OCI-LY1 (cell line): ENCODE results near the gene DOK7.

Experiments used
- H2AFZ ChIP-seq: fragments of 200-600 bp; sonication (generic), shearing (Covaris generic); 2 replicates; pipeline ENCODE4 v1.6.0; 2014; ENCODE audit warnings: antibody characterized with exemption, mild to moderate bottlenecking, low read length
- H3F3A ChIP-seq: fragments of 200-600 bp; sonication (generic), shearing (Covaris generic); 2 replicates; pipeline ENCODE4 v1.6.0; 2014; ENCODE audit warnings: mild to moderate bottlenecking, antibody characterized with exemption, low read length, moderate library complexity; ENCODE audit not compliant: insufficient read depth
- H3K27ac ChIP-seq: fragments of 200-600 bp; sonication (generic); 2 replicates; pipeline ENCODE4 v1.5.1; 2014; ENCODE audit warnings: low read length, mixed run types, mild to moderate bottlenecking, low read depth; ENCODE audit not compliant: poor library complexity, severe bottlenecking
- H3K27me3 ChIP-seq: fragments of 200-600 bp; sonication (generic); 2 replicates; pipeline ENCODE4 v1.6.0; 2014; ENCODE audit warnings: antibody characterized with exemption, mild to moderate bottlenecking, low read length, moderate library complexity; ENCODE audit not compliant: insufficient read depth
- H3K36me3 ChIP-seq: fragments of 200-600 bp; sonication (generic); 2 replicates; pipeline ENCODE4 v1.6.1; 2014; ENCODE audit warnings: mild to moderate bottlenecking, antibody characterized with exemption, low read length, moderate library complexity, mixed read lengths; ENCODE audit not compliant: insufficient read depth
- H3K4me1 ChIP-seq: fragments of 200-600 bp; sonication (generic); 2 replicates; pipeline ENCODE4 v1.5.1; 2014; ENCODE audit warnings: mild to moderate bottlenecking, low read length, moderate library complexity; ENCODE audit not compliant: insufficient read depth, severe bottlenecking
- H3K4me2 ChIP-seq: fragments of 200-600 bp; sonication (generic), shearing (Covaris generic); 2 replicates; pipeline ENCODE4 v1.6.1; 2014; ENCODE audit warnings: low read length
- H3K4me3 ChIP-seq: fragments of 200-600 bp; sonication (generic); 2 replicates; pipeline ENCODE4 v1.5.1; 2014; ENCODE audit warnings: low read length, low read depth, mild to moderate bottlenecking, mixed read lengths; ENCODE audit not compliant: poor library complexity, severe bottlenecking
- H3K79me2 ChIP-seq: fragments of 200-600 bp; shearing (Covaris generic); 2 replicates; pipeline ENCODE4 v1.6.1; 2016; ENCODE audit warnings: mixed run types, low read length, mixed read lengths; ENCODE audit not compliant: insufficient read depth
- H3K9ac ChIP-seq: fragments of 200-600 bp; sonication (generic), shearing (Covaris generic); 2 replicates; pipeline ENCODE4 v1.6.1; 2014; ENCODE audit warnings: mild to moderate bottlenecking, low read length, mixed read lengths
- H3K9me2 ChIP-seq: fragments of 200-600 bp; sonication (generic), shearing (Covaris generic); 2 replicates; pipeline ENCODE4 v1.6.1; 2014; ENCODE audit warnings: low read depth, mild to moderate bottlenecking, low read length, mixed read lengths
- H3K9me3 ChIP-seq: fragments of 200-600 bp; shearing (Covaris generic); 2 replicates; pipeline ENCODE4 v1.6.1; 2014; ENCODE audit warnings: low read length, mixed read lengths
- H4K20me1 ChIP-seq: fragments of 200-600 bp; sonication (generic), shearing (Covaris generic); 2 replicates; pipeline ENCODE4 v1.6.0; 2016; ENCODE audit warnings: mild to moderate bottlenecking, low read length; ENCODE audit not compliant: insufficient read depth
- EZH2 ChIP-seq: fragments of 200-600 bp; sonication (generic), shearing (Covaris generic); IDR thresholded peaks from 2 replicates; pipeline ENCODE4 v1.8.0; 2017; ENCODE audit warnings: borderline replicate concordance, mixed run types, mild to moderate bottlenecking, antibody characterized with exemption, low read length, moderate library complexity, mixed read lengths
- TF ChIP-seq, protein P1 (sequence below): fragments of 200-600 bp; sonication (generic), shearing (Covaris generic); IDR thresholded peaks from 2 replicates; pipeline ENCODE4 v1.5.1; 2017; ENCODE audit warnings: mild to moderate bottlenecking, antibody characterized with exemption, low read length, moderate library complexity, mixed read lengths

The DOK7 gene

DNA sequence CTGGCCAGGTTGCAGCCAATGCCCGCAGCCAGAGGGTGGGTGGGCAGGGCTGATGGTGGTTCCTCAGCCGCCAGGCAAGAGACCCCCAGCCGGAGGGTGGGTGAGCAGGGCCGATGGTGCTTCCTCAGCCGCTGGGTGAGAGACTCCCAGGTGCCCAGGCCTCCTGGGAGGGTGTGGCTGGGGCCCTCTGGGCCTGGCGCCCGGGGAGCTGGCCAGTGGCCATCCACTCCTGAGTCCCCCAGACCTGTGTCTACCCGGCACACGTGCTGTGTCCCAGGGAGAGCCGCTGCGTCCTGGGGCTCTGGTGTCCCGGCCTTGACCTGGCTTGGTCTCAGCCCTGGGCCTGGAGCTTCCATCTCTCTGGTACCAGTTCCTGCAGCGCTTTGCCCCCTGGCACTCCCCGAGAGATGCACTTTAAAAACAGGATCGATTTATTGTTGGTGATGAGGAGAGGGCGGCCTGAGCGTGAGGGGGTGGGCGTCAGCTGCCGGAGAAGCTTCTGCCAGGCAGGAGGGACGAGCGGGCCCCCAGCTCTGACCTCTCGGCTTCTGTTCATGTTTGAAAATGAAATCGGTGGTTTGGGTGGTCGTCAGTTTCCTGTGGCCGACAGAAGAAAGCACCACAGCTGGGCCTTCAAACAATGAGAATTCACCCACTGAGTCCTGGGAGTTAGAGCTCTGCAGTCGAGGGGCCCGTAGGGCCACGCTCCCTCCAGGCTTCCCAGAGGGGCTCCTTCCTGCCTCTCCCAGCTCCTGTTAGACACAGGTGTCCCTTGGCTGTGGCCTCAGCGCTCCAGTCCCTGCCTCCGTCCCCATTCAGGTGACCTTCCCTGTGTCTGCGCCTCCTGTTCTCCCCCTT lies 6.5 kb downstream of the DOK7 start:
- Histone ChIP-seq H3K36me3 (no peaks in the 10 kb centered on the region), H3K4me1 (no peaks in the 10 kb centered on the region), H3K27ac (no peak overlapping the region), H3K4me3 (no peak overlapping the region), H2AFZ (no peak overlapping the region), H4K20me1 (no peaks in the 10 kb centered on the region), H3K79me2 (no peaks in the 10 kb centered on the region), H3K9ac (no peak overlapping the region), H3K4me2 (no peak overlapping the region), H3F3A (no peaks in the 10 kb centered on the region), H3K9me2 (no peaks in the 10 kb centered on the region), H3K9me3 (no peaks in the 10 kb centered on the region), H3K27me3 (no peaks in the 10 kb centered on the region)
- TF ChIP-seq, protein P1, sequence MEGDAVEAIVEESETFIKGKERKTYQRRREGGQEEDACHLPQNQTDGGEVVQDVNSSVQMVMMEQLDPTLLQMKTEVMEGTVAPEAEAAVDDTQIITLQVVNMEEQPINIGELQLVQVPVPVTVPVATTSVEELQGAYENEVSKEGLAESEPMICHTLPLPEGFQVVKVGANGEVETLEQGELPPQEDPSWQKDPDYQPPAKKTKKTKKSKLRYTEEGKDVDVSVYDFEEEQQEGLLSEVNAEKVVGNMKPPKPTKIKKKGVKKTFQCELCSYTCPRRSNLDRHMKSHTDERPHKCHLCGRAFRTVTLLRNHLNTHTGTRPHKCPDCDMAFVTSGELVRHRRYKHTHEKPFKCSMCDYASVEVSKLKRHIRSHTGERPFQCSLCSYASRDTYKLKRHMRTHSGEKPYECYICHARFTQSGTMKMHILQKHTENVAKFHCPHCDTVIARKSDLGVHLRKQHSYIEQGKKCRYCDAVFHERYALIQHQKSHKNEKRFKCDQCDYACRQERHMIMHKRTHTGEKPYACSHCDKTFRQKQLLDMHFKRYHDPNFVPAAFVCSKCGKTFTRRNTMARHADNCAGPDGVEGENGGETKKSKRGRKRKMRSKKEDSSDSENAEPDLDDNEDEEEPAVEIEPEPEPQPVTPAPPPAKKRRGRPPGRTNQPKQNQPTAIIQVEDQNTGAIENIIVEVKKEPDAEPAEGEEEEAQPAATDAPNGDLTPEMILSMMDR: no peak
- no peak for TF ChIP-seq EZH2

DNA sequence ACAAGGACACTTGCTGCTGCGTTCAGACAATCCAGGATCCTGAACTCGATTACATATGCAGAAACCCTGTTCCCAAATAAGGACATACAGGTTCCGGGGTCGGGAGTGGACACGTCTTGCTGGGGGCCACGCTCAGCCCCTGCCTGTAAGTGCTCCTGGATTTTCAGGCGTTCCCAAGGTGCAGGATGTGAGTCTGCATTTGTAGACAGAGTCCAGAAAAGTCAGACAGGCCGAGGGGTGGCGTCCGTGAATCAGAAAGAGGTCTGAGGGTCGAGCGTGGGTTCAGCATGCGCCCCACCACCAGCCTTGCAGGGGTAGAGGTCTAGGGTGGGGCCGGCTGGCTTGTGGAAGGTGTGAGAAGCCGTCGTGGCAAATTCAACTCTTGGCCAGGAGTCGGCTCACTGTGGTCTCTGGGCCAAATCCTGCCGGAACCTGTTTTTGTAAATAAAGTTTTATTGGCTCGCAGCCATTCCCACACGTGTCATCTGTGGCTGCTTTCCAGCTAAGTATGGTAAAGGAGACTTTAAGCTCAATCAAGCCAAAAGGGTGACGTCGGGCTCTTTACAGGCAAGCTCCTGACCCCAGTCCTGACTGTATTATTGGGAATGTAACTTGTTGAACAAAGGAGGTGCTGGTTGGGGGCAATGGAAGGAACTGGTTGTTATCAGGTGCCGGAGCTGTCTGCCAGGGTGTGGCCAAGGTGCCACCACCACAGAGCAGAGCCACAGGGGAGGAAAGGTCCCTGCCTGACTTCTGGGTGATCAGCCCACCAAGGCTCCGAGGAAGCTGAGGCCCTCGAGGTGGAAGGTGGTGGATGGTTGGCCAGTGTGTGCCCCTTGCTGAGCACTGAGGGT lies 7.4 kb downstream of the DOK7 start:
- no peak overlapping the region for H3K9ac ChIP-seq
- H3K9me2 ChIP-seq: no peaks in the 10 kb centered on the region
- H3K79me2 ChIP-seq: no peaks in the 10 kb centered on the region
- H3K9me3 ChIP-seq: no peaks in the 10 kb centered on the region
- H3F3A ChIP-seq: no peaks in the 10 kb centered on the region
- H3K36me3 ChIP-seq: no peaks in the 10 kb centered on the region
- H3K27me3 ChIP-seq: no peaks in the 10 kb centered on the region
- no peaks in the 10 kb centered on the region for H3K4me1 ChIP-seq
- H2AFZ ChIP-seq: no peak overlapping the region
- no peaks in the 10 kb centered on the region for H4K20me1 ChIP-seq
- no peak overlapping the region for H3K4me3 ChIP-seq
- H3K27ac ChIP-seq: no peak overlapping the region
- H3K4me2 ChIP-seq: no peak overlapping the region
- TF ChIP-seq, protein P1: no peak
- TF ChIP-seq EZH2: no peak

DNA sequence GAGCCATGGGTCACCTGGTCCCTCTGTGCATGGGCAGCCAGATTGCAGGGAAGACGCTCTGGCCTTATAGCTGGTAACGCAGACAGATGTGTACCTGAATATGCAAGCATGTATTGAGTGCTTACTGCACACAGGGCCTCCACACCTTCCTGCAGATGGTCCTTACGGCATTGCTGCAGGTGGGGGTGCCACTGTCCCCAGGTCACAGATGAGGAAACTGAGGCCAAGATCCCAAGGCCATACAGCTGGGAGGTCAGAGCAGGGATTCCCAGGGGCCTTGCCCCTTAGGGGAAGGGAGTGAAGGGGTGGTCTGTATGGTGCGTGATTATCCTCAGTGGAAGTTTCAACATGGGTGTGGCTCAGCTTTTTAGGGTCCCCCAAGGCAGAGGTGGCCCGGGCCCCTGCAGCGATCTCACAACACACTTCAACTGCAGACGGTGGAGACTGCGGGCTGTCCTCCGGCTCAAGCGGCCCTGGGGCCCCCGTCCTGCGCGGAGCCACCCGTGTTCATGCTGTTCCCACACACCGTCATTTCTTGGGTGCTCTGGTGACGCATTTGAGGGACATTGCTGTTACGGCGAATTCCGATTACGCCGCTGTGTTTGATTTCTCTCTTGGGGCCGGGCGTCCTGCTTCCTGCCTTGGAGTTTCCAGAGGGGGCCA lies 8.1 kb downstream of the DOK7 start:
- Histone ChIP-seq H3K36me3 (no peaks in the 10 kb centered on the region), H3F3A (no peaks in the 10 kb centered on the region), H2AFZ (no peak overlapping the region), H3K9me2 (no peaks in the 10 kb centered on the region), H3K4me1 (no peaks in the 10 kb centered on the region), H4K20me1 (no peaks in the 10 kb centered on the region), H3K9ac (no peak overlapping the region), H3K4me2 (no peak overlapping the region), H3K27ac (no peak overlapping the region), H3K79me2 (no peaks in the 10 kb centered on the region), H3K9me3 (no peaks in the 10 kb centered on the region), H3K27me3 (no peaks in the 10 kb centered on the region), H3K4me3 (no peak overlapping the region)
- TF ChIP-seq, protein P1: no peak
- TF ChIP-seq EZH2: no peak
